Non-pigmented ciliary epithelial cell (primary cell): ENCODE measurements around the gene GUCA2A.

Experiments used
- DNase-seq: peaks from one replicate; pipeline ENCODE4 v3.0.0-alpha.2; 2010; ENCODE audit warnings: low read depth

Gene GUCA2A

DNA sequence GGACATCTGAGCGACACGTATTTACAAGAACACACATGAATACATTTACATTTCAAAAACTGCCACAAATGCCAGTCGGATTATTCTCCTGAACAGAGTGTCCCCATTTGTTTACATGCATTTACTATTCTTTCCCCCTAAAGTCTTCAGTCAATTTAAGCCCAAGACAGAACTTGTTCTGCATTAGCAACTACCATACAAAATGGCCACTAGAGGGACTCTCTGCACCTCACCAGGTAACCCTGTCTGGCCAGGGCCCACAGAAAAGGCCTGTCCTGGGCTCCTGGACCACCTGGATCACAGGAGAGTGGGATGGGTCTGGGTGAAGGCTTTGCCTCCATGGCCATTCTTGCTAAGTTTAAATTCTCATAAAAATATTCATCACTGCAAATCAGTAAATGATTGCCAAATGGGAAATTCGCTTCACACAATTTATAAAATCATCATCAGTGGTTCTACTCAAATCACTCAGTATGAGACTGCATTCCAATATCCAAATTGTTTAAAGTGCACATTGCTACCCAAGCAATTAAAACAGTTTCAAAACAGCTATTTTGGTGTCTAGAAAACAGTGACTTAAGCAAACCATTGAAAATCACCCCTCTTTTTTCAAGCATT is 12.5 kb upstream of the GUCA2A start:
- DNase-seq: no peak

DNA sequence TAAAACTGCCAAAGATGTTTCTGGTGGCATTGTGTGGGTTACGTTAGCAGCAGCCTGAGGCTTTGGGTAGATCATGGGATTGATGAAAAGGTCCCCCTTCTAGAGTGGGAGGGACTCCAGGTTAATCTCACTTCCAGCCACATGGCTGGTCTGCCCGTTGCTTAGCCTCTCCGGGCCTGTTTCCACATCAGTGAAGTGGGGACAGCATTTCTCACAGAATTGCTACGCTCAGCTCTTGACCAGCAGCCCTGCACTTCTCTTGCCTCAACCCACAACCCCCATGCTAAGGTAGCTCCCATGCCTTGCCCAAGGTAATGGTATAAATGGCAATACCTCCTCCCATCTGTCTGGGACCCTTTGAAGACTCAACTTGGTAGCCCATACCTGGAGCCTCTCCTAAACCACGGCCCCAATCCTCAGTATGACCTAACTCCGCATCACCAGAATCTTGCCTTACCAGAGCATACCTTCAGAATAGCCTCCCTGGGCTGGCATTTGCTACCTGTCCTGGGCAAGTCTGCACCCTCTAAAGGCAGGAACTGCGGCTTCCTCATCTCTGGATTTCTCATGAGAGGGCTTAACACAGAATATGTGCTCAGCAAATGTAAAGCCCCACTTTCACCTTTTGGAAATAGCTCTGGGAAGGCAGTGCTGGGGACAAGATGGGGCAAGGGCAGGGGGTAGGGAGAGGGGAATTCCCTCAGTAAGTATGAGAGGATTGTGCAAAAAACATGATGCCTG is 10.9 kb upstream of the GUCA2A start:
- no peak for DNase-seq

DNA sequence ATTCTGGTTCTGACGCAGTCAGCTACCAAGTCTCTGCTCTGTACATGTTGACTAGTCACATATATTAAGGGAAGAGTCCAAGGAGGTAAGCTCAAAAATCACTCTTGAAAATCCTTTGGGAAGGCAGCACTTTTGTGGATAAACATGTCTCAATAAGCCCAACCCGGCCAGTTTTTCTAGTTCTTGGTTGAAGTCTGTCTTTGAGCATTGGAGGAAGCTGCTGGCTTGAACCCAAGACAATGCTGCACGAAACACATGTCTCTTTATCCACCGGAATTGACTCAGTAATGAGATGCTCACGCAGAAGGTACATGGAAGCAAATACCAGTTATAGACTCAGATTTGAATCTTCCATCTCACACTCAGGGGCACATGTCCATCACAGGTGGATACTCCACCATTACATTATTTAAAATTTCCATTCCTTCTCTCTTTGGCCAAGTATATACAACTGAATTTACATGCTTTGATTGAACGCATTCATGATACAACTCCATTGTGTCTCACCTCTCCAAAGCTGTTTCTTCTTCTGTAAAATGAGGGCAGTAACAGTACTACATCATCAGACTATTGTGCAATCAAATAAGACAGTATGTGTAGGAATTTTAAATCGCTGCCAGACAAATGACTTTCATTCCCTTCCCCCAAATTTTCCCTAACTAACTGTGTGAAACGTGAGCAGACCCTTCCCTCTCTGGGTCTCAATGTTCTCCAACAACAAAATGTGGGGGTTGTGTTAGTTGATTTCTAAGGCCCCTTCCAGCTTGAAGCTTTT is 9.6 kb upstream of the GUCA2A start:
- no peak for DNase-seq

DNA sequence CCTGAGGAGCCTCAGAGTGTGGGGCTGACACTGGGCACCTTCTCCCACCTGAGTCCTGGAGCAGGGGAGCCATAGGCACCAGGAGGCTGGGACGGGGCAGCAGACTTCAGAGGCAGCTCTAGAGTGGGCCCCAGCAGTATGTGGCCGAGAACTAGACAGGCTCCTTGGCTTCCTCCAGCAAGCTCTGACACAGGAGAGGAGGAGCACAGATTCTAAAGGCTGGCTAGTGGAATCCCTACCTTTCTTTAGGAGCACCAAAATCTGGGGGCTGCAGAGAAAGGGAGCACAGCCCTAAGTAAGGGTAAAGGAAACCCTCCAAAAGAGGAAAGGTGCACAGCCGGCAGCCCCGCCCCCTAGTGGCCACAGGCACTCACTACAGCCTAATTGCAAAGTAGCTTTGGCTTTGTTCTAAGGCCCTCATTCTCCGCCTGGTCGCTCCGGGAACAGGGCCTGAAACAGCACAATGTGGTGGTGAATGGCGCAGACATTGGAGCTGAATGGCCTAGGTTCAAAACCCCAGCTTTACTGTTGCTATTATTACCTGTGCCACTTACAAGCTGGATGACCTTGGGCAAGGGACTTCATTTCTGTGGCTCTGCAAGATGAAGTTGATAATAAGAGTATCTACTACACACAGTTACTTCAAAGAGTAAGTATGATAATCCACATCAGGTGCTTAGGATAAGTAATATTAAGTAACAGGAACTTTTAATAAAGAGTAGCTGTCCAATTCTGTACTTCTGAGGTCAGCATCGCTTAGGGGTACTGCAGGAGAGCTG is 8.8 kb upstream of the GUCA2A start:
- no peak for DNase-seq

DNA sequence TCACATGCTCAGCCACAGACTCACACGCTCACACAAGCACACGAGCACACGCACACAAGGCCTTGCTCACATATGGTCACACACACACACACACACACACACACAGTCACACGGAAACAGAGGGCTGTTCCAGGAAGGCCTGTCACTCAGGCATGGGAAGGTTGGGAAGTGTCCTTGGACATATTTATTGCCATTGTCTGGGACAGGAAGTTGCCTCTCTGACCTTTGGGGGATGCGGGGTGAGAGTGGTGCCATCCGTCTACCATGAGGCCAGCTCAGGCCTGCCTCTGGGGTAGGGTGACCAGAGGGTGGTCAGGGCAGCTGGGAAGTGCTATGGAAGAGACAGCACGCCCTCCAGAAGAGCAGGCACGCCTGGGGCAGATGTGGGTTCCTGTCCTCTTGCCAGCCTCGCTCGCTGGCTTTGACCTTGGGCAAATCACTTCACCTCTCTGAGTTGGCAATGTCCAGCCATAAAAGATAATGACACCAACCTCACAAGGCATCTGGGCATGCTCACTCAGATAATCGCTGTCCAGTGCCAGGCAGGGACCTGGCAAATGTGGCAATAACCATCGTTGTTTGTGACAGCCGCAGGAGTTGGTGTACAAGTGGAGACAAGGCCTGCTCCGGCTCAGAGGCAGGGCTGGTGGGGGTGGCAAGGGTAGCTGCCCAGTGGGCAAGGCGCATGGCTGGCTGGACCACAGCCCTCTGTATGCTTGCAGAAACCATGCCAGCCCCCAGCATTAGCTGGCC is 8.0 kb upstream of the GUCA2A start:
- DNase-seq: no peak

DNA sequence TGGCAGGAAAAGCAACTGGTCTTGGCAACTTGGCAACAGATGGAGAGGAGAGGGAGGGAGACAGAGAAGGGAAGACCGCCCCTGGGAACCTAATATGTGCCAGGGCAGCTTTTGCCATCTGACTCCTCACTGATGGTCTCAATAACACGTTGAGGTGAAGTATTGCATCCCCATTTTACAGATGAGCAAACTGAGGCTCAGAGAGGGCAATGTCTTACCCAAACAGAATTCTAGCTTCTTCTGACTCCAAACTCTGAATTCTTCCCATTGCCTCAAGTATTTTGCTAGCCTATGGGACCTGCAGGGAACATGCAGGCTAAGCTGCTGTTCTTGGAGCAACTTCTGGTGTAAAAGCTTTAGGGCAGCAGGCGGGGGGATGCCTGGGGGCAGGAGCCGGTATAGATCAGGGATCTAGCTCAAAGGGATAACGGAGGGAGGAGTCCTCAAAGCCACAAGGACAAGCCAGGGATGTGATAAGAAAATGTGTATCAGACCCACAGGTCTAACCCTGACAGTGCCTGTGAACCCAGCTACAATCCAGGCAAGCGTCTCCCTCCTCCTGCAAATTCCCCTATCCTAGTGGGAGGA is 7.2 kb upstream of the GUCA2A start:
- no peak for DNase-seq

DNA sequence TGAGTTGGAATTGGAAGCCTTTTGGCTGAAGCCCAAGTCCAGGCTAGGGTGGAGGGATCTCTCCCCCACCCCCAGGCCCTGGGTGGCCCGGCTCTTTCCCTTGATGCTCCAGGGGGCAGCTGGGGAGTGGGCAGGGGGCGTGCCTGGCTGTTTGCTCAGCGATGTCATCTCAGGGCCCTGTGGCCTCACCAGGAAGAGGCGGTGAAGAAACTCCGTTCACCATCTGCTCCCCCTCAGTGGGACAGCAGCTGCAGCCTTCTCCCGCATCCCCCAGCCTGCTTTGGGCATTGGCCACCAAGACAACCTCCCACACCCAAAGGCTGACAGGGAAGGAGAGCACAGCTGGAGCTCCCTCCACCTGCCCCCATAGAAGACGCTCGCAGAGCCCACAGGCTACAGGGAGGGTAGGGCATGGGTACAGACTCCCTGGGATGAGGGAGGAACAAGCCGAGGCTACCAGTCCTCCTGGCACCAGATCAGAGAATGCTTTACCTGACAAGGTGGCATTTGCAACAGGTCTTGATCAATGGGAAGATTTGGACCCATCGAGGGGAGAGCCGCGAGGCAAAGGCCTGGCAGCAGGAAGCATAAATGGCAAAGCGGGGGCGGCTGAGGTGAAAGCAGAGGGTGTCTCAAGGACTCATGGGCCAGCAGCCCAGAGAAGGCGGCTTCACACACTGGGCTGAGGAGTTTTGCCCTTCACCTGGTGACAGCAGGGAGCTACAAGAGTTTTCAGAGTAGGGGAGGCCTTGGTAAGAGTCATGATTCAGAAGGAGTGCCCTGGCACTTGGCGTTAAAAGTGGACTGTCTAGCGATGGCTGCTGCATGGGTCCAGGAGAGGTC is 6.5 kb upstream of the GUCA2A start:
- no peak for DNase-seq

DNA sequence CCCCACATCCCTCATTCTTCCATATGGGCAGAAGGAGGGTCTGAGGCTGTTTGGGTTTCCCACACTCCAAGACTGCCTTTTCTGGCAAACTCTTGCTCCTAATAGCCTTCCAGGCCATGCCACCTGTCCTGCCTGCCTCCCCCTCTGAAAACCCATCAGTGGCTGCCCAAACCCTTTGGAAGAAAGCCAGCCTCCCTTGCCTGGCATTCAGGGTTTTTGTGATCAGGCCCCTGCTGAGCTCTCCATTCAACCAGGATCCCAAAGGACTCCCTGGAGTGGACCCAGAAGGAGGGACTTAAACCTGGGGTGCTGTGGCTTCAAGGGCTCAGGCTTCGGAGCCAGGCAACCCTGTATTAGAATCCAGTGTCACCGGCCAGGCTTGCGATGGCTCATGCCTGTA is 4.2 kb upstream of the GUCA2A start:
- no peak for DNase-seq

DNA sequence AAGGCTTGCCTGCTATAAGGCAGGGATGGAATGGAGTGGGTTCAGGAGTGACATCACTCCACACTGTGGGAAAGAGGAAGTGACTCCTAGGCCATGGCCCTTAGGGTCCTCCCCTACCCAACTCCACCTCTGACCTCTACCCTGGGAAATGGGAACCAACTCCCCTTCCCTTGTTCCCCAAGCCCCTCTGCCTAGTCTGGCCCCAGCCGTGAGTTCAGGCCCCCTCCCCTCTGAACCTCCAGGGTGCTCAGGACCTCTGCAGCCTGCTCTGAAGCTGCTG is 3.8 kb upstream of the GUCA2A start:
- DNase-seq: no peak

DNA sequence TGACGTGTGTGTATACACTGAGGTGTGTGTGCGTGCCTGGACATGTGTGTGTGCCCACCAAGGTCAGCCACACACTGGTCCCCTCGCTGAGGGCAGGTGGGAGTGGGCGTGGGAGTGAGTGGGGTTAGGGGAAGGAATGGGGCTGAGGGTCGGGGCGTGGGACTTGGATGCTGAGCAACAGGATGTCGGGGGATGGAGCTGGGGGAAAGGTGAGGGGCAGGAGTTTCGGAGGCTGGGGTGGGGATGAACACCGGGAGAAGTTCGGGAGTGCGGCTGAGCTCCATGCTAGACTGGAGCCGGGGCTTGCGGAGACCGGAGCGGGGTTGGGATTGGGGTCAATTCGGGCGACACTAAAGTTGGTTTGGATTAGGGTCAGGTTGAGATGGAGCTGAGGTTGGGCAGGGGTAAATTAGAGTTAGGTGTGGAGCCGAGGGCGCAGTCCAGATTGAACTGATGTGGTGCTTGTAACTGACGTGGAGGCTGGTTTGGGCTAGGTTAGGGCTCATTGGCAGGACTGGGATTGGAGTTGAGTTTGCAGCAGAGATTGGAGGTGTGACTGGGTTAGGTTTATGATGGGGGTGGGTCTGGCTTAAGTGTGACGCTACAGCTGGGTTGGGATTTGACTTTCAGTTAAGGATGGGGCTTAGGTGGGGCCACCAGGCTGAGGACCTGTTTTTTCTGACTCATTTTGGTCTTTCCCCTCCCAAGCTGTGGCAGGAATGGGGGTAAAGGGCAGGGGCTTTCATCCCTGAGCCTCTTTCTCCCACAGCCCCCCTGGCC is 3.3 kb upstream of the GUCA2A start:
- no peak for DNase-seq

DNA sequence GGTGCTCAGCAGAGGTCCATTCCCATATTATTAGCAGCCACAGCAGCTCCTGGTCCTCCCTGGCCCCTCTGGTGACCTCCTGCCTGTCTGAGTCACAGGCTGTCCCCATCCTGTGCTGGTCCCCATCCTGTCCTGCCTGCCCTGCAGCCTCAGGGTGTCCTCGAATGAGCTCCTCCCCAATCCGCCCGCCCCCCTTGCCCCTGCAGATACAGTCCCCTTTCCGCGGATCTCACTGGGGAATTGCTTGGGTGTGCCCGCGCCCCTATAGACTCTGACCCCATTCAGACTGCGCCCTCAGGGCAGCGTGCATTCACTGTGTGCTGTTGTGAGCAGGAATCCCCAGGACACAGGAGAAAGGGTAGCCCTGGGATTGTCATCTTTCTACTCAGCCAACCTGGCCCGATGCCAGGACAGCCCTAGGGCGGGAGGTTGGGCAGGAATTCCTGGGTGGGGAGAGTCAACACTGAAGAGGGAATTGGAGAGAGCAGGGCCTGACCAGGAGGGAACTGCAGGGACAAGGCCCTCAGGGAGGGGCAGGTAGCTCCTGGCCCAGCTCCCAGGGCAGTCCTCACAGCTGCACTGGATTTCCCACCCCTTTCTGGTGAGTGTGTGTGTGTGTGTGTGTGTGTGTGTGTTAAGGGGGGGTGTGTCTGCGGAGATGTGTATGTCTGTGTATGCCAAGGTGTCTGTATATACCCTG is 1.1 kb upstream of the GUCA2A start:
- no peak for DNase-seq

DNA sequence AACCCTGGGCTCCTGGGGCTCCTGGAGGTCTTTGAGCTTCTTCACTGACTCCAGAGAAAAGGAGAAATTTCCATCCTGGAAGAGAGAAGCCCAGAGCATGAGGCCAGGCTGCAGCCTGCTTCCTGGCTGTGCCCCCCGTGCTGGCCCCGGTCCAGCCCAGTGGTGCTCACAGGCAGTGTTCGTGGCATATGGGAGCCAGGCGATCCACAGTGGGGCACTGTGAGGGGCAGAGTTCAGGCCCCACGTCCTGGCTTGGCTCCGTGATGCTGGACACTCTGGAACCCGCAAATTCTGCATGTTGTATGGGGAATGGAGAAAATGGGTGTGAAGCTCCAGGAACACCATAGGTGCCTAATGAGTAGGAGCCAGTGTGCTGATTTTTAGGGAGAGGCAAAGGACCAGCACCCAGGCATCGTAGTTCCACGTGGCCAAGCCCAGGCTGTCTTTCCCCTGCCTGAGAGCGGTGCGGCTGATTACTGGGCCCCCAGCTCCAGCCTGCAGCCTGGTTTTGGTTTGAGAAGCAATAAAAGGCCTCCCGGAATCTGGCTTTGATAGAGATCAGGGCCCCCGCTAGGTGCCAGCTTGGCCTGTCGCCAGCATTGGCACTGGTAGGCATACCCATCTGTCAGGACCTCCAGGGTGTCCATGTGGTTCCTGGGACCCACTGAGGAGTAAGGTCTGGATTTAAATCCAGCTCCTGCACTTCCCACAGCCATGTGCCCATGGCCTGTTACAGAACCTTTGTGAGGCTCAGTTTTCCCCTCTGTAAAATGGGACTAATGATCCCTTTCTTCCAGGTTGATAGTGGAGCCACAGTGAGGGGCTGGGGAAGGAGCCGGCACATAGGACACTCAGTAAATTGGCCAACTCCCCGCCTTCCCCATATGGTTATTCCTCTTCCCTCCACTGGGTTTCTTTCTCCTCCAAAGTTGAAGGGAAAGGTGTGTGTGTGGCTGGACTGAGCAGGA is 725 bp downstream of the GUCA2A start:
- DNase-seq: no peak

DNA sequence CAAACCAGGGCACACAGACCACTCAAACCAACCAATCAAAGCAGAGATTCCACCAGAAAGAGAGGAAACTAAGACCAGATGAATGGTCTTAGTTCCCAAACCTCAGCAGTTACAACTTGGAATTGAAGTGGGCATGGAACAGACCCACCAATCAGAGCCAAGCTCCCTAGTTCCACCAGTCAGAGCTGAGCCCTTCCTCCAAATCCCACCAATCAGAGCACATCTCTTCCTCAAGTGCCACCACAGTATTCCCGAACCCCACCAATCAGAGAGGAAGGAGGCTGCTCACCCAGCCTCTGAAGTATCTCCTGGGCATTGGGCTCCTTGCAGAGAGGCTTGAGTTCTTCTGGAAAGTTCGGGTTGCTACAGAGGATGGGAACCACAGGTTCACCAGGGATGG is 1.4 kb downstream of the GUCA2A start:
- no peak for DNase-seq

DNA sequence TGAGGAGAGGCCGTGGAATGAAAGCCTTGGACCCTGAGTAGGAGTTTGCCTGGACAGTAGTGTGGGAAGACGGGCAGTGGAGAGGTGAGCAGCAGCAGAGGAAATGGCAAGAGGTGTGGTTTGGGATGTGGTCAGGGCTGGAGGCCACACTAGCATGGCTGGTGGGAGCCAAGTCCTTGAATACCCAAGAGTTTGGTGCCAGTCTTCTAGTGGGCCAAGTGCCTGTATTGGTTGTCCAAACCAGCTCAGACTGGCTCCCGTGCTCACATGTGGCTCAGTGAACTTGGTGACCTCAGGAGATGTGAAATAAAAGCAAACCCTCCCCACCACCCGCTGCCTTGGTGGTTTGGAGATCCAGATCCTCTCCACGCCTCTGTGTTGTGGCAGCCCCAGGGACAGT is 2.4 kb downstream of the GUCA2A start:
- no peak for DNase-seq

DNA sequence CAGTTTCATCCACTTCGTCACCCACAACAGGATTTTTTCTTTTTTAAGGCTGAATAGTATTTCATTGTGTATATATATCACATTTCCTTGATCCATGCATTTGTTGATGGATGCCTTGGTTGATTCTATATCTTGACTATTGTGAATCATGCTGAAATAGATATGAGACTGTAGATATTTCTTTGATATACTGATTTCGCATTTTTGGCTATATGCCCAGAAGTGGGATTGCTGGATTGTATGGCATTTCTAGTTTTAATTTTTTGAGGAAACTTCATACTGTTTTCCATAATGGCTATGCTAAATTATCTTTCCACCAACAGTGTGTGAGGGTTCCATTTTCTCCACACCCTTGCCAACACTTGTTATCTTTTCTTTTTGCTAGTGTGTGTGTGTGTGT is 6.4 kb downstream of the GUCA2A start:
- DNase-seq: no peak

DNA sequence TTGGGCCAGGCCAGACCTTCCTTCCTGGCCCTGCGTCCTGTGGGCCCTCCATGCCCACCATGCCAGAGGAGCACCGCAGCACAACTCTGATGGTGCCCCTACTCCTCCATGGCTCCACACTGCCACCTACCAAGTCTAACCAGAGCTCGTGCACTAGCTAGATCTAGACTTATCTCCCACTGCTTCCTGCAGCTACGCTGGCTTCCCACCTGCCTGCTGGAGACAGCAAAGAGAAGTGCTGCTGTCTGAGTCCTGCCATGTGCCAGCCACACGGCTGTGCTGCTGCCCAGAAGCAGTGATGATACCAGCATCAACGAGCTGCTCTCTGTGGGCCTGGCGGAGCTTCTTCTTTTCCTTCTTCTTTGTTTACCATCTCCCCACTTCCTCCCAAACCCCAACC is 6.9 kb downstream of the GUCA2A start:
- no peak for DNase-seq

DNA sequence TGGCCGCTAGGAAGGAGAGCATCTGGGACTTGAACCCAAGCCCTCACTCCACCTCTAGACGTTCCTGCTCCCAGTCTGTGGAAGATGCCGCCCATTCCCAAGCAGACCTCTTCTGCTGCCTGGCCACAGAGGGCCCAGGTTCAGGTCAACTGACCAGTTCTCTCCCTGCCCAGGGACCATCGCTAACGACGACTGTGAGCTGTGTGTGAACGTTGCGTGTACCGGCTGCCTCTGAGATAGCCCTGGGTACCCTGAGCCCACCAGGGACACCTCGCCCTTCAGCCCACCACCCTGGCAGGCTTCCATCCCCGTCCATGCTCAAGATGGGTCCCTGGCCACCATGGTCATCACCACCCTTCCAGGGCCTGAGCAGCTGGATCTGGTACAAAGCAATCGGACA is 9.2 kb downstream of the GUCA2A start:
- no peak for DNase-seq

DNA sequence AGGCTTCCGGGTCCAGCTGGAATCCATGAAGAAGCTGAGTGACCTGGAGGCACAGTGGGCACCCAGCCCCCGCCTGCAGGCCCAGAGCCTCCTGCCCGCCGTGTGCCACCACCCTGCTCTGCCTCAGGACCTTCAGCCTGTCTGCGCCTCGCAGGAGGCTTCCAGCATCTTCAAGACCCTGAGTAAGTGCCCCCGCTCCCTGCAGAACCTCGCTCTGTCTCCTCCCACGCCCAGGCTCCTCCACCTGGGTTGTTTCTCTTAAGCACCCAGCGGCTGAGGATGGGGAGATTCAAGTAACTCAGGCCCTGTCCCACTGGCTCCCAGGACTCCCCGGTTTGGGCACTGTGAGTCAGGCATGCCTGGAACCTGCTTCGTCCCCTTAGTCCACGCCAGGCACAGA is 9.9 kb downstream of the GUCA2A start:
- no peak for DNase-seq
